ENCODE results near the gene PLPPR3.

The PLPPR3 gene

DNA sequence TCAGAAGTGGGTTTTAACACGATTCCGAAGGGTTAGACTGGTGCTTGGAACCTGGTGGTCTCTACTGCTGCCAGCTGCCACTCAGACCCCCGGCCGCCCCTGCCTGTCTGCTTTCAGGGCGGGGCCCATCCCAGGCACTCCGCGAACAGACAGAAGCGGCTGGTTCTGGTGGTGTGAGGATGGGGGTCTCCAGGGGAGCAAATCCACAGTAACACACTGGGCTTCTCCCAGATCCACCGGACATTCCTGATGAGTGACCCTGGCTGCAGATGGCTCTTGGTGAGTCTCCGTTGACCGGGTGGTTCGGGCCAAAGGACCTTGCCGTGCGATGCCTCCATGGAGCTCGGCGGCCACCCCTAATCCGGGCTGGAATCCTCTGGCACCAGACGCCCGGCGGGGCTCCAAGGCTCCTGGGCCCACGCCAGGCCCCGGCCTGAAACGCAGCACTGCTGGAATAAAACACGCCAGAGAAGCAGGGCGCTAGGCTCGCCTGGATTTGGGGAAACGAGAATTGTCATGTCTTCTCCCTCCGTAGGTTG, 26.6 kb downstream of the PLPPR3 start:
- no peak for FAIRE-seq

DNA sequence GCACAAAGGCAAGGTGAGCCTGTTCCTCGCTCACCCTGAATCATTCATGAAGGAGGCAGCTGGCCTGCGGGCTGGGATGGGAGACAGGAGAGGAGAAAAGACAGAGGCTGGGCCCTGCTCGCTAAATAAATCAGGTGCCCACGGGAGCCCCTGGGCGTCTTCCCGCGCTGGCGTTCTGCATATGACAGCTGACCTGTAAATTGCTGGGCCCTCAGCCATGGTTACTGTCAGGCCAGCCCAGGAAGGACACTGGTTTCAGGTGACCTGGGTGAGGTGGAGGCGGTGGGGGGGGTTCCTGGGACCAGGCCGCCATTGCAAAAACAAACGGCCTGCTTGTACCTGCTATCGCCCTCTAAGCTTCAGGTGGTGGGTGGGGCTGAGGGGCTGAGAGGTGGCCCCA, 27.9 kb downstream of the PLPPR3 start:
- no peak for FAIRE-seq

DNA sequence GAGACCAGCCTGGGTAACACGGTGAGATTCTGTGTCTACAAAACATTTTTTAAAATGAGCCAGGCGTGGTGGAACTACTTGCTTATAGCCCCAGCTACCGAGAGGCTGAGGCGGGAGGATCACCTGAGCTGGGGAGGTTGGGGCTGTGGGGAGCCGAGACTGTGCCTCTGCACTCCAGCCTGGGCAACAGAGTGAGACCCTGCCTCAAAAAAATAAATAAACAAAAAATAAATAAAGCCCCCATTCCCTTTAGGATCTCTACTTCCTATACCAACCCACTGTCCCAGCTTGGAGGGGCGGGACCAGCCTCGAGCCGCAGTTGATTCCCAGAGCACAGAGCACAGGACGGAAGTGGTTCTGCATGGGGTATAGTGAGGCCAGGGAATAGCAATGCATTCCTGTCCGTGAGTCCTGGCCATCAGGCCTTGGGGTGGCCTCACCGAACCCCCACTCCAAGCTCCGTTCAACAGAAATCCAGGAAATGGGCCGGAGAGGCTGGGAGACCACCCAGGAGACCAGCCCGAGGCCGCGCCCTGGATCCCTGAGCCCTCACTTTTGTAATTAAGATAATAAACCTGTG, 29.4 kb downstream of the PLPPR3 start:
- peak; percentile 51 for FAIRE-seq

DNA sequence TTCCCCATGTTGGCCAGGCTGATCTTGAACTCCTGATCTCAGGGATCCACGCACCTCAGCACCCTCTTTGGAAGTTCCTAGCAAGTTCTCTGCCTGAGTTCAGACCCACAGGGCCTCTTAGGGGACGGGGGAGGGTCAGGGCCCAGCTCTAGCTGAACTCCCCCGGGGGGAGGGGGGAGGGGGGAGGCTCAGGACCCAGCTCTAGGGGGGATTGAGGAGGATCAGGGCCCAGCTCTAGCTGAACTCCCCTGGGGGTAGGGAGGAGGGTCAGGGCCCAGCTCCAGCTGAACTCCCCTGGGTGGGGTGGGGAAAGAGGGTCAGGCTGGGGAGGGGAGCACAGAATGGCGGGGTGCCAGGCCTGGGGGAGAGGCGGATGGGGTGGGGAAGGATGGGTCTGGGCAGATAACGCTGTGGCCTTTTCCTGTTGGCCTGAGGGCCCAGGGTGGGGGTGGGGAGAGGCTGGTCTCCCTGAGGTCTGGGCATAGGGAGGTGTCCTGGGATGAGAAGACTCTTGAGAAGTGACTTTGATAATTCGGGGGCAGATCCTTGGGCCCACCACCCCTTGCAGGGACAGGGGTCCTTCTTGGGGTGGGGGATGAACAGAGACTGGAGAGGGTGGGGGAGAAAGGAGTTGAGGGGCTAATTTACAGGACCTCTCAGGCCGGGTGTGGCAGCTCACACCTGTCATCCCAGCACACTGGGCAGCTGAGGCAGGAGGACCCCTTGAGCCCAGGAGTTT, 30.0 kb downstream of the PLPPR3 start:
- no peak for FAIRE-seq

DNA sequence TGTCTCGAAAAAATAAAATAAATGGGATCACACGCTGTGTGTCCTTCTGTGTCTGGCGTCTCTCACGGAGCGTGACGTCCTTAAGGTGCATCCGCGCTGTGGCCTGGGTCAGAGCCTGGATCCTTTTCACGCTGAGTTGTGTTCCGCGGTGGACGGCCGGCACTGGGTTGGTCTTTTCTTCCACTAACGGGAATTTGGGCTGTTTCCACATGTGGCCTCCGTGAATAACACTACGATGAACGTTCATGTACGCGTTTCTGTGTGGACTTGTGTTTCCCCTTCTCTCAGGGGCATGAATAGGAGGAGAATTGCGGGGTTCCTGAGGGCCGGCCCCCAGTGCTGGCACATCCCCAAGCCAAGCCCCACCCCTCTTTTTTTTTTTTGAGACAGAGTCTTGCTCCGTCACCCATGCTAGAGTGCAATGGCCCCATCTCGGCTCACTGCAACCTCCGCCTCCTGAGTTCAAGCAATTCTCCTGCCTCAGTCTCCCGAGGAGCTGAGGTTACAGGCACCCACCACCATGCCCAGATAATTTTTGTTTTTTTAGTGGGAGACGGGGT, 30.7 kb downstream of the PLPPR3 start:
- no peak for FAIRE-seq

DNA sequence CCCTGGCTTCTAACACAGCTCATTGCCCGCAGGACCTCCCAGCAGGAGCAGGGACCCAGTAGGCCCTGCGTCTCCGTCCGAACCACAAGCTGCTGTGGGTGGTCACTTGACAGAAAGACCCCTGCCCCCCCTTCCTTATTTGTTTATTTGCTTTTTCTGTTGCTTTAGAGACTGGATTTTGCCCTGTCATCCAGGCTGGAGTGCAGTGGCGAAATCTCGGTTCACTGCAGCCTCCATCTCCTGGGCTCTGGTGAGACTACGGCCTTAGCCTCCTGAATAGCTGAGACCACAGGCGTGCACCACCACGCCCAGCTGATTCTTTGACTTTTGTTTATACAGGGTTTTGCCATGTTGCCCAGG, 32.1 kb downstream of the PLPPR3 start:
- FAIRE-seq: no peak

DNA sequence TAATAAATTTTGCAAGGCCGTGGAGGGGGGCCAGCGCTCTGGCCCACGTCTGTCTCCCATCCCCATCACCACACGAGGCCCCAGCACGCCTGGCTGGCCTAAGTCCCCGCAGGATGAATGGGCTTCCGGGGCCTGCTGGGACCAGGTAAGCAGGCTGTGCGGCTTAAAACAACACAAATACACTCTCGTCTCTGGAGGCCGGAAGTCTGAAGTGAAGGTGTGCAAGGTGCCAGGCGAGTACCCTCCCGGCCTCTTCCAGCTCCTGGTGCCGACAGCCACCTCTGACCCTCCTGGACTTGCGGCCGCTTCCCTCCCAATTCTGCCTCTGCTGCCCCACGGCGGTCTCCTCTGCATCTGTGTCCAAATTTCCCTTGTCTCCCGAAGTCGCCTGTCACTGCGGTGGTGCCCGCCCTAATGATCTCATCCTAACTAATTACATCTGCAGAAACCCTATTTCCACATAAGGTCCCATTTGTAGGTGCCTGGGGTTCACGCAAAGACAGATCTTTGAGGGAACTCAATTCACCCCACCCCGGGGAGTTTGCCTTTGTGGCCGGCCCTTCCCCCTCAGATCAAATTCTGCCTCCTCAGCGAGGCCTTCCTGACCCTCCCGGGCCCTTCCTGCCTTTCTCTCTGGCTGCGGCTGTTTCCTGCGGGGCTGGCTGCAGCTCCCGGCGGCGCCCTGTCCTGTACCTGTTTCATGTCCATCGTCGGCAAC, 32.6 kb downstream of the PLPPR3 start:
- no peak for FAIRE-seq

DNA sequence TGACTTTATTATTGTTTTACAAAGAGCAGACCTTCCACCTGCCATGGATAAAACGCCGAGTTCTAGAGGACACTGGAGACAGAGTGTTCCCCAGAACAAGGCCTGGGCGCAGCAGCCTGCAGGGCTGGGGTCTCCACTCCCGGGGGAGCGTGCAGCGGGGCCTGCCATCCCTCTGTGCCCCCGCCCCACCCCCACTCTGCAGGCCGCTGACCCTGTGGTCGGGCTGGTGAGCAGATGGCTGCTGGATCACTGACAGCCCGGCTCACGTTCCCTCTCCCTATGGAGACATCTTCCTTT, 33.1 kb downstream of the PLPPR3 start:
- no peak for FAIRE-seq

DNA sequence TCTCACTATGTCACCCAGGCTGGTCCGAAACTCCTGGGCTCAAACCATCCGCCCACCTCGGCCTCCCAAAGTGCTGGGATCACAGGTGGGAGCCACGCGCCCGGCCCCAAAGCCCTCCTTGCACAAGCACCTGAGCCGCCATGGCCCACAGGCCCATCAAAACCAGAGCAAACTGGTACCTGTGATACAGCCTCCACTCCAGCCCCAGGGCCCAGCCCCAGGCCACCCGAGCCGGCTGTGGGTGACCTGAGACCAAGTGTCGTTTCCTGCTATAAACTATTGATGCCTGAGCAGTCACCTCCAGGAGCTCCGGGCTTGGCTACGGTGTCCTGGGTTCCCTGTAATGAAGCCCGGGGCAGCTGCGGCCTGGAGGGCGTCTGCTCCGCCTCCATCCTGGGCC, 34.2 kb downstream of the PLPPR3 start:
- no peak for FAIRE-seq

DNA sequence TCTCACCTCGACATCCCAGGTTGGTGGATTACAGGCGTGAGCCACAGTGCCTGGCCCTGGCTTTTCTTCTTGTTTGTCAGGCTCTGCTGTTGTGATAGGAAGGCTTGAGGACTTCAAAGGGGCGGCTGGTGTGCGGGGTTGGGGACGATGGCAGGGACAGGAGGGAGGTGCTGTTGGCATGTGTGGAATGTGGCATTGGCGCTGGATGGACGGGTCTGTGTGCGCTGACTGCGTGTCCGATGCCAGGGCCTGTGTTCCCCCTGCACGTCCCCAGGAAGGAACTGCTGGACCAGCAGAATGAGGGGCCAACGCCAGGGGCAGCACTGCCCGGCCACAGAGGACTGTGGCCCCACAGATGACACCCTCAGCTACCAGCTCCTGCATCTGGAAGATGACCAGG, 37.2 kb downstream of the PLPPR3 start:
- FAIRE-seq: no peak

DNA sequence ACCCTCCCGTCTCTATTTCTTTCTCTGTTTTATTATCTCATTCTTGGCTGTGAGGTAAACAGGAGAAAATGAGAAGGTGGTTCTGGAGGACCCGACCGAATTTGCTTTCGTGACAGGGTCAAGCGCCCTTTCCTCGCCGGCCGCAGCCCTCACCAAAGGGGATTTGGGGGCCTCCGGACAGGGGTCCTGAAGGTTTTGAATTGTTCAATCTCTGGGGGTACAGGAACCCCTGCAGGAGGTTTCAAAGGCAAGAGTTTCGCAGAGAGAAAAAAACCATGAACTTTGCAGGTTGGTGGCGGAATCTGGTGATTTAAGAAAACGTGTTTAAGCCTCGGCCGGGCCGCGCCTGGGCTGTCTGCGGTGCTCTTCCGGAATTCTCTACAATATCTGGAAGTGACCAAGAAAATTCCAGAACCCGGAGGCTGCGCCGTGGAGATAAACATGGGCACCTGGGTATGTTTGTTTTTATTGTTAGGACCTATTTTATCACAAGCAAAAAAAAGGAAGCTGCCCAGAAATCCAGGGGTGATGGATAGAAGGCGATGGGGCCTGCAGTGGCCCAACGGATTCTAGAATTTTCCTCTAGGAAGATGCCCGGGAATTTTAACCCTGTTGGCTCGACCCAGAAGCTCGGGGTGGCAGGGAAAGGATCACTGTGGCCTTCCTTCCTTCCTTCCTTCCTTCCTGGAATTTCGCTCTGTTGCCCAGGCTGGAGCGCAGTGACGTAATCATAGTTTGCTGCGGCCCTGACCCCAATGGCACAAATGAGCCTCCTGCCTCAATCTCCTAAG, 38.7 kb downstream of the PLPPR3 start:
- FAIRE-seq: no peak

DNA sequence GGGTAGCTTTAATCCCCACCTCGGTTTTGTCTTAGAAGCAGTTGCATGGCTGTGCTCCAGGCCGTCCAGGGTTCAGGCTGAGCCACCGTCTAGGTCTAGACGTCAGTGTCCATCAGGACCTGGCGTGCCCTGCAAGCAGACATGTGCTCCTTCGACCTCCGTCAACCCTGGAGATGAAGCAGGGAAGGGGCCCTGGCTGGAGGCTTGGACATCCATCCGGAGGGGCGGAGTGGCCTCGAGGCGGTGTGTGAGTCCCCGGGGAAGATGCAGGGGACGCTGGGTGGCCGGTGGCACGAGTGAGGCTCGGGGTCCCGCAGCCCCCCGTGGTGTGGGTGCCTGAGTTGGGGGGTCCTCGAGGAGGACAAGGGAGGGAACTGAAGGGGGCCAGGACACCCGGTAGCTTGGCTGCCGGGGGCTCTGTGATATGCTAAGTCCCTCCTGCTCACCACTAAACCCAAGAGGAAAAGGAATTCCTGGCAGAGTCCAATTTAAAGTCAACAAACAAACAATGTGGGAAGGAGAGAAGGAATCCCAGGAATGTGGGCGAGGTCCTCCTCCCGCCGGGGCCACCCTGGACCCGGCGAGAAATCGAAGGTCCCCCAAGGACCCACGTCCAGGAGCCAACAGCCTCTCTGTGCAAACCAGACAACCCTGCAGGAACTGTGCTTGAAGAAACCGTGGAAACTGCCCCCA, 39.4 kb downstream of the PLPPR3 start:
- peak; percentile 91 for FAIRE-seq

DNA sequence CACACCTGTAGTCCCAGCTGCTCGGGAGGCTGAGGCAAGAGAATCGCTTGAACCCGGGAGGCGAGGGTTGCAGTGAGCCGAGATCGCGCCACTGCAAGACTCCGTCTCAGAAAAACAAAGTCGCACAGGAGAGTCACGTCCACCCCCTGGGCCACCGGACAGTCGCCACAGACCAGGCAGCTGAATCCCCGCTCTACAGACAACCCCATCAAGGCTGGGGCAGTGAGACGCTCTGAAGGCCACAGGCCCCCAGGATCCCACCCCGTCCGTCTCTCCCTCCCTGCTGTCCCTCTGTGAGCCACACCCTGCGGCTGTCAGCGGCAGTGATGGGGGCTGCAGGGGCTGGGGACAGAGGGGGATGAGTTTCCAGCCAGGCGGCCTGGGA, 40.0 kb downstream of the PLPPR3 start:
- no peak for FAIRE-seq

DNA sequence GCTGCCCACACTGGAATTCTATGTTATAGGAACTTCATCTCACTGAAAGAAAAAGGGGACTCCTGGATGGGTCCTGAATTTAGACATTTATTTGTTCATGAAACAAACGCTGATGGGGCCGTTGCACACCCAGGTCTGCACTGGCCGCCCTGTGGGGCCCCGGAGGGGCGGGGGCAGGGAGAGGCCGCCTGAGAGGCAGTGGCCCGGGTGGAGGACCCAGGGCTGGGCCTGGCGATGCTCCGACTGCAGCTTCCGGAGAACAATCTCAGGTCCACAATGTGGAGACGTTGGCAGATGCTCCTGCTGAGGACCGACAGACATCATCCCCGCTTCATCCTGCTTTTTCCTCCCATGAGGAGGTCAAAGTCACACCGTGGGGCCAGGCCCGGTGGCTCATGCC, 40.8 kb downstream of the PLPPR3 start:
- FAIRE-seq: no peak

DNA sequence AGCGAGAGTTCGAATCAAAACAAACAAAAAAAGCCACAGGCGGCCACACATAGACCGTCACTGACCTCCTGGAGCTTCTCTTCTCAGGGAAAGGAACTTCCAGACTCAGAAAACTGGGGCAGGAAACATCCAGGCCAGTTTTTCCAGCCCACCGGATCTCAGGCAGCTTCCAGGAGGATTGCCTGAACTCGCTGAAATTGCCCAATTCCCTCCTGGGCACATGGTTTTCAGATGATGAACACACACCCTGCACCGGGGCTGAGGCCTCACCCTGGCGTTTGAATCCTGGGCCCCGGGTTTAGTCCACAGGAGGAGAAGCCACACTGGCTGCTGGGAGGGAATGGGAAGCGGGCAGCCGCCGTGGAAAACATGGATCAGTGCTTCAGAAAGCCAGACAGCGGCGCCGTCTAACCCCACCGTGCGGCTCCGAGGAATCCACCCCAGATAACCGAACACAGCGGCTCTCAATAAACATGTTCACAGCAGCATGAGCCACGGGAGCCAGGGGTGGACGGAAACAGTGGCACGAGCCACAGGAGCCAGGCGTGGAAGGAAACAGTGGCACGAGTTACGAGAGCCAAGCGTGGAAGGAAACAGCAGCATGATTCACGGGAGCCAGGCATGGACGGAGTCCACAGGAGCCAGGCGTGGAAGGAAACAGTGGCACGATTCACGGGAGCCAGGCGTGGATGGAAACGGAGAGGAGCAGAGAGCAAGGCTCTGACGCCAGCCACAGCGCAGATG, 42.7 kb downstream of the PLPPR3 start:
- FAIRE-seq: no peak

DNA sequence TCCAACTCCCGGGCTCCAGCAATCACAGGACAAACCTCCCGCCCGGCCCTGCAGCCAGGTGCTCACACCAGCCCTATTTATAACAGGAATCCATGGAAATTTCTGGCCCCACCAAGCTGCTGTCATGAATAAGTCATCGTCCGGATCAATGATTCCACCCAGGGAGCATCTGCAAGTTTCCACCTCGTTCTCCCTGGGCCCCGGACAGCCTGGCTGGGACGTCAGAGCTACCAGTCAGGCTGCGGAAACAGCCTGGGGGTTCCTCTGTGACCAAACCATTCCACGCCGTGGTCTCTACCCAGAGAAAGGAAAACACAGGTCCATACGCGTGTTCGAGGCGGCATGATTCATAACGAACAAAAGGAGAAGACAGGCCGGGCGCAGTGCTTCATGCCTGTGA, 45.2 kb downstream of the PLPPR3 start:
- no peak for FAIRE-seq

DNA sequence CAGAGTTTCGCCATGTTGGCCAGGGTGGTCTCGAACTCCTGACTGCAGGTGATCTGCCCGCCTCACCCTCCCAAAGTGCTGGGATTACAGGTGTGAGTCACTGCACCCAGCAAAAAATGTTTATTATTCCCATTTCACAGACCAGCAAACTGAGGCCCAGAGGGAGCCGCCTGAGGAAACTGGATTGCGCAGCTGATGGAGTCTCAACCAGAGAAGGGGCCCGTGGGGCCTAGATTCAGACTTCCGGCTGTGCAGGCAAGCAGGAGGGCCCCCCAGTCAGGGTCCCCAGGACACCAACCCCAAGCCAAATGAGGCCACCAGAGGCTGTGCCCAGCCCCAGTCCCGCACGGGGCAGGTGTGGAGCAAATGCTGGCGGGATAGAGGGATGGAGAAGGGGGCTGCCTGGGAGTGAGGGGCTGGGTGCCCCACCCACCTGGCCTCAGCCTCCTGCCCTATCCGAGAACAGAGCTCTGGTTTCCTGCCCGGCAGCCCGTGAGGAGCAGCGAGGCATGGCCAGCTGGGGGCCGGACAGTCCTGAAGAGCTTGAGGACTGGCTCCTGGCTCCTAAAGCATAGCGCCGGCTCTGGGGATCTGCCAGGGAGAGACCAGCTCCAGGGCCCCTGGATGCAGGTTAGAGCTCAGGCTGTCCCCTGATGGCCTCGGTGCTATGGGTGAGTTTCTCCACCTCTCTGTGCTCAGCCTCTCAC, 48.9 kb downstream of the PLPPR3 start:
- FAIRE-seq: no peak

DNA sequence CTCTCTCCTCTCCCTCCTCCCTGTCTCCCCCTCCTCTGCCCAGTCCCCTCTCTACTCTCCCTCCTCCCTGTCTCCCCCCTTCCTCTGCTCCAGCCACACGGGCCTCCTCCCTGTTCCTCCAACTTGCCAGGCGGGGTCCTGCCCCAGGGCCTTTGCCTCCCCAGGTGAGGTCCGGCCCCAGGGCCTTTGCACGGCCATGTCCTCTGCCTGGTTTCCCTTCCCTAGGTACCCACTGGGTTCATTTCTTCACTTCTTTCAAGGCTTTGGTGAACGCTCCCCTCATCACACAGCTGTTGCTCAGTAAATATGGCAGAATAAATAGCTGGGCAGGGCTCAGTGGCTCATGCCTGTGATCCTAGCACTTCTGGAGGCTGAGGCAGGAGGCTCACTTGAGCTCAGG, 49.7 kb downstream of the PLPPR3 start:
- no peak for FAIRE-seq

DNA sequence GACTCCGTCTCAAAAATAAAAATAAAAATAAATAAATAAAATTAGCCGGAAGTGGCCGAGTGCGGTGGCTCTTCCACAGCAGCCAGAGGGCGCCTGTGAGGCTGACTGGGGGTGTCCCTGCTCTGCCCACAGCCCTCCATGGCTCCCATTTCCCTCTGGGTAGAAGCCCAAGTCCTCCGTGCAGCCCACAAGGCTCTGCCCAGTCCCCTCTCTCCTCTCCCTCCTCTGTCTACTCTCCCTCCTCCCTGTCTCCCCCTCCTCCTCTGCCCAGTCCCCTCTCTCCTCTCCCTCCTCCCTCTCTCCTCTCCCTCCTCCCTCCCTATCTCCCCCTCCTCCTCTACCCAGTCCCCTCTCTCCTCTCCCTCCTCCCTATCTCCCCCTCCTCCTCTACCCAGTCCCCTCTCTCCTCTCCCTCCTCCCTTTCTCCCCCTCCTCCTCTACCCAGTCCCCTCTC, 50.4 kb downstream of the PLPPR3 start:
- FAIRE-seq: no peak

DNA sequence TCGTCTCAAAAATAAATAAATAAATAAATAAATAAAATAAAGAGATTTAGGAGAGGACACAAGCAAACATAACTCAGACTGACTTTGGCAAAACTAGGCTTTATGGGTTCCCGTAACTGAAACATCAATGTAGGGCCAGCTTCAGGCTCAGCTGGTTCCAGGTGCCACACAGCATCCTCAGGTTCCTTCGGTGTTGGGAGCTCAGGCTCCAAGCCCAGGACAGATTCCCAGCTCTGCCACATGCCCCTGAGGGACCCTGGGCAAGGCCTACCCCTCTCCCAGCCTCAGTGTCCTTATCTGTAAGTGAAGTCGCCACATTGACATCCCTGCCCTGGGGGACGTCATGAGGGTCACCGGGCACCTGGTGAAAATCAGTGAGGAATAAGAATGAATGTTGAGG, 52.1 kb downstream of the PLPPR3 start:
- FAIRE-seq: no peak

DNA sequence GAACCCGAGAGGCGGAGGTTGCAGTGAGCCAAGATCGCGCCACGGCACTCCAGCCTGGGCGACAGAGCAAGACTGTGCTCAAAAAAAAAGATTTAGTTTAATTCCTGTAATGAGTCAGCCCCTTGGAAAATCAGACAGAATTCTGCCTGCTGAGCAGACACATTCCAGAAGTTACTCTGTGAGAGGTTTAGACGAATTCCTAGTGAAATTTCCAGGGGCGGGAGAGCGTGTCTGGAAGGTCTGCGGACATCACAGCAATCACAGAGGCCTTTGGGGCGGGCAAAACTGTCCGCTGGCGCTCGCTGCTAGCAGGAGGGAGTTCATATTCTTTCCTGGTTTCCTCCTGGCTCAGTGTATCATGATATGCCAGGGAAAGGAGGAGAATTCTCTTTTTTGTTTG, 53.3 kb downstream of the PLPPR3 start:
- peak; percentile 69 for FAIRE-seq

All from G401.6 (cell line).